Glutamatergic neuron (in vitro differentiated cells): ENCODE data around the gene TBC1D25. TPM values are rescaled to one million over a fixed set of nuclear protein-coding genes. Genes with fewer than 3 reads are reported as not detected.

Source experiments
- DNase-seq: peaks from one replicate; pipeline ENCODE4 v3.0.0; 2022
- H3K27ac Mint-ChIP-seq: one replicate; pipeline ENCODE4 v1.8.0; 2020; ENCODE audit warnings: mild to moderate bottlenecking, mixed read lengths, inconsistent platforms; ENCODE audit not compliant: unreplicated experiment
- H3K27me3 Mint-ChIP-seq: one replicate; pipeline ENCODE4 v1.8.0; 2020; ENCODE audit warnings: mild to moderate bottlenecking, moderate library complexity, mixed read lengths, inconsistent platforms; ENCODE audit not compliant: unreplicated experiment
- H3K36me3 Mint-ChIP-seq: one replicate; pipeline ENCODE4 v1.8.0; 2020; ENCODE audit warnings: mild to moderate bottlenecking, mixed read lengths, inconsistent platforms; ENCODE audit not compliant: unreplicated experiment
- H3K4me1 Mint-ChIP-seq: one replicate; pipeline ENCODE4 v1.8.0; 2020; ENCODE audit warnings: mild to moderate bottlenecking, low read depth, mixed read lengths, inconsistent platforms; ENCODE audit not compliant: unreplicated experiment
- H3K4me3 Mint-ChIP-seq: one replicate; pipeline ENCODE4 v1.8.0; 2020; ENCODE audit warnings: mild to moderate bottlenecking, mixed read lengths, inconsistent platforms; ENCODE audit not compliant: unreplicated experiment
- H3K9me3 Mint-ChIP-seq: one replicate; pipeline ENCODE4 v1.8.0; 2020; ENCODE audit warnings: mild to moderate bottlenecking, moderate library complexity, mixed read lengths, inconsistent platforms; ENCODE audit not compliant: unreplicated experiment
- total RNA-seq: library from RNA; stranded (reverse); fragmentation: NEBNext Ultra II Directional; extraction: Animal tissue kit (Norgen Biotek cat#: 25700); gene quantifications from one replicate; pipeline ENCODE4 v1.2.1, GENCODE V29; 2021; ENCODE audit not compliant: unreplicated experiment
- TF ChIP-seq, protein P1 (sequence below): fragments of 200-600 bp; sonication (generic); IDR thresholded peaks from one replicate; pipeline ENCODE4 v1.5.0; 2021; ENCODE audit not compliant: partially characterized antibody, unreplicated experiment

The TBC1D25 gene
- total RNA-seq, 1 donor from 2014 or later = 34.3 TPM

DNA sequence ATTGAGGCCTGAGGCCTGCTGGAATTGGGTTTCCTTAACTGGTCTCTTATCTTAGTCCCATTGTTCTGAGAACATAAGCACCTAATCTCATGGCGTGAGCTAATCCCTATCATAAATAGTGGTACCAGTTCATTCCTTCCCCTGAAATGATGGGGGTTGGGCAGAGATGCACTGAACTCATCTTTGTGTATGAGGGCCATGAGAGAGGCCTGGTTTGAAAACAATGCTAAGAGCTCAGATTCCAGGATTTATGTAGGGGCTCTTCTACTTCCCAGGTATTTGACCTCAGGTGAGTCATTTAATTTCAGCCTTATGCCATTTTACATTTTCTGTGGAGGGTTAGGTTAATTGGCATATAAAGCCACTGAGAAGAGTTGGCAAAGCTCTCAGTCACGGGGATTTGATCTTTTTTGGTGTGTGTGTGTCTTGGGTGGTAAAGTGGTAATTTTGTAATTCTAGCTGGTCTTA, 39.2 kb downstream of the TBC1D25 start:
- peaks cover 3% of the 10 kb centered on the region for H3K4me1 Mint-ChIP-seq
- H3K27me3 Mint-ChIP-seq = peaks cover 9% of the 10 kb centered on the region
- TF ChIP-seq, protein P1, sequence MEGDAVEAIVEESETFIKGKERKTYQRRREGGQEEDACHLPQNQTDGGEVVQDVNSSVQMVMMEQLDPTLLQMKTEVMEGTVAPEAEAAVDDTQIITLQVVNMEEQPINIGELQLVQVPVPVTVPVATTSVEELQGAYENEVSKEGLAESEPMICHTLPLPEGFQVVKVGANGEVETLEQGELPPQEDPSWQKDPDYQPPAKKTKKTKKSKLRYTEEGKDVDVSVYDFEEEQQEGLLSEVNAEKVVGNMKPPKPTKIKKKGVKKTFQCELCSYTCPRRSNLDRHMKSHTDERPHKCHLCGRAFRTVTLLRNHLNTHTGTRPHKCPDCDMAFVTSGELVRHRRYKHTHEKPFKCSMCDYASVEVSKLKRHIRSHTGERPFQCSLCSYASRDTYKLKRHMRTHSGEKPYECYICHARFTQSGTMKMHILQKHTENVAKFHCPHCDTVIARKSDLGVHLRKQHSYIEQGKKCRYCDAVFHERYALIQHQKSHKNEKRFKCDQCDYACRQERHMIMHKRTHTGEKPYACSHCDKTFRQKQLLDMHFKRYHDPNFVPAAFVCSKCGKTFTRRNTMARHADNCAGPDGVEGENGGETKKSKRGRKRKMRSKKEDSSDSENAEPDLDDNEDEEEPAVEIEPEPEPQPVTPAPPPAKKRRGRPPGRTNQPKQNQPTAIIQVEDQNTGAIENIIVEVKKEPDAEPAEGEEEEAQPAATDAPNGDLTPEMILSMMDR = no peak
- H3K9me3 Mint-ChIP-seq = peaks cover 8% of the 10 kb centered on the region
- H3K36me3 Mint-ChIP-seq = no peaks in the 10 kb centered on the region
- no peak for DNase-seq
- no peak overlapping the region for H3K27ac Mint-ChIP-seq
- no peak overlapping the region for H3K4me3 Mint-ChIP-seq

DNA sequence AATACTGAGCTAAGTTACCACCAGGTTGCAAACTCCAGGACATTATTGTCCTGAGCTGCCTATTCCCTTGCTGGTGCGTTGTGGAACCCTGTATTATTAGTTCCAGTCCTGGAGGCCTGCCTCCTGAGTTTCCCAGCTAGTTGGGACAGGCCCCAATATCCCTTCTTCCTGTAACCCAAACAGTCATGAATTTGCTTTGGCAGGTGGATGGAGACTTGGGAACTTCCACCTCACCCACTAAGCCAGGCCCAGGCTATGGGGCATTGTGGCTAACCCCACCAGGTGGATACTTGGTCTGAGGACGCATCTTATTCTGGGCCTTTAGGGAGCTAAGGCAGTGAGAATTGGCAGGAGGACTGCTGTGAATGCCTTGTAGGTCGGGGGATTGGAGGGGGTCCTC, 39.7 kb downstream of the TBC1D25 start:
- H3K4me1 Mint-ChIP-seq = no peaks in the 10 kb centered on the region
- H3K36me3 Mint-ChIP-seq = no peaks in the 10 kb centered on the region
- TF ChIP-seq, protein P1 = no peak
- DNase-seq = no peak
- H3K27me3 Mint-ChIP-seq = peaks cover 6% of the 10 kb centered on the region
- no peak overlapping the region for H3K27ac Mint-ChIP-seq
- peaks cover 5% of the 10 kb centered on the region for H3K9me3 Mint-ChIP-seq
- no peak overlapping the region for H3K4me3 Mint-ChIP-seq

DNA sequence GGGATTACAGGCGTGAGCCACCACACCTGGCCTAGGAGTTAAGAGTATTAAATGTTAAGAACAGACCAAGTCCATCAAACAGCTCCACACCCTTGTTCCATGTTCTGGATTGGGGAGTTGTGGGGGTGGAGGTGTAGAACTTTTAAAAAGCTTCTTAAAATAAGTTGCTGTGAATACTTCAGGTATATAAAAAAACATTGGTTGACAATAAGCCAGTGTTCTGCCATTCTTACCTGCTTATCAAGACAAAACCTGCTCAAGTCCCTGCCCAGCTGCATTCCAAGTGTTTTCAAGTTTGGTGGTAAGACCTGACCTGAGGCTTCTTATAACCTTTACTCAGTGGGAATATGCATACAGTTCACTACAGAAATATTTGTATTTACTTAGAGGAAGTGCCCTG, 41.1 kb downstream of the TBC1D25 start:
- H3K4me1 Mint-ChIP-seq = no peaks in the 10 kb centered on the region
- no peak for DNase-seq
- TF ChIP-seq, protein P1 = no peak
- H3K4me3 Mint-ChIP-seq = no peak overlapping the region
- no peak overlapping the region for H3K27ac Mint-ChIP-seq
- H3K36me3 Mint-ChIP-seq = no peaks in the 10 kb centered on the region
- H3K9me3 Mint-ChIP-seq = peaks cover 1% of the 10 kb centered on the region
- H3K27me3 Mint-ChIP-seq = peaks cover 1% of the 10 kb centered on the region

DNA sequence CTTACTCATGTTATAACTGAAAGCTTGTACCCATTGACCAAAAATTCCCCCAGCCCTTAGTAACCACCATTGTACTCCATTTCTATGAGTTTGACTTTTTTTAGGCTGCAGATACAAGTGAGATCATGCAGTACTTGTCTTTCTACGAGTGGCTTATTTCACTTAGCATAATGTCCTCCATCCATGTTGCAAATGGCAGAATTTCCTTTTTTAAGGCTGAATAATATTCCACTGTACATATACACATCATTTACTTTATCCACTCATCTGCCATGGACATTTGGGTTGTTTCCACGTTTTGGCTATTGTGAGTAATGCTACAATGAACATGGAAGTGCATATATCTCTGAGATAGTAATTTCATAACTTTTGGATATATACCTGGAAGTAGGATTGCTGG, 45.2 kb downstream of the TBC1D25 start:
- Mint-ChIP-seq H3K4me1 (no peaks in the 10 kb centered on the region), H3K27ac (no peak overlapping the region), H3K9me3 (no peaks in the 10 kb centered on the region), H3K4me3 (no peak overlapping the region), H3K36me3 (no peaks in the 10 kb centered on the region), H3K27me3 (no peaks in the 10 kb centered on the region)
- TF ChIP-seq, protein P1 = no peak
- no peak for DNase-seq

DNA sequence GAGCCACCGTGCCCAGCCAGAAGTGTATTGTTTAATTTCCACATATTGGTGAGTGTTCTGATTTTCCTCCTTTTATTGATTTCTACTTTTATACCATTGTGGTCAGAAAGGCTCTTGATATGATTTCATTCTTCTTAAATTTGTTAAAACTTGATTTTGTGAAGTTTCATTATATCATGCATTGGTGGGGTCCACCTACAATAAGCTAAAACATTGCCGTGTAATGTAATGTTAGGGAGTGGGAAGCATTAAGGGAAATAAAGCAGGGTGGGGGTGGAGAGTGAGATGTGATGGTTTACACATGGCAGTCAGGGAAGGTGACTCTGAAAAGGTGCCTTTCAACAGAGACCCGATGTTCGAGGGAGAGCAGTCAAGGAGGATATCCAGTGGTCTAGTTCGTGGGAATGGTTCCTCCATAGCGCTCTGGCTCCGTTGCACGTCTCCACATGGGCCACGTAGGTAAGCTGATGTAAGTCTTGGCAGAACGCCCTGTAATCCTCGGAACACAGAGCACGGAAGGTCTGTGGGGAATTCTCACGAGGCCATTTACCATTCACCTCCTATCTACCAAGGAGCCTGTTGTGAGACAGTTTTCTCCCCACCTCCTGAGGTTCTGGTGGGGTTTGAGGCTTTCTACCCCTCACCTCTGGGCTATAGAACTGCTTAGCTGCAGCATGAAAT, 50.1 kb downstream of the TBC1D25 start:
- TF ChIP-seq, protein P1 = no peak
- no peaks in the 10 kb centered on the region for H3K9me3 Mint-ChIP-seq
- H3K27ac Mint-ChIP-seq = no peak overlapping the region
- no peaks in the 10 kb centered on the region for H3K27me3 Mint-ChIP-seq
- DNase-seq = no peak
- H3K4me1 Mint-ChIP-seq = no peaks in the 10 kb centered on the region
- no peaks in the 10 kb centered on the region for H3K36me3 Mint-ChIP-seq
- H3K4me3 Mint-ChIP-seq = no peak overlapping the region
